Adrenal gland (tissue), 12 donors: ENCODE results near the gene IRF9. TPM values are rescaled to one million over a fixed set of nuclear protein-coding genes. Genes with fewer than 3 reads are reported as not detected.

ENCODE experiments used
- DNase-seq, 7 donors: peaks; one replicate each; pipeline ENCODE4 v3.0.0-alpha.2; 2019 to 2020
- H3K27ac ChIP-seq, 5 donors: fragments of 200-600 bp; sonication (generic) in 4 of 5; 1 replicate in 3 of 5; 2 replicates in 2 of 5; pipeline versions ENCODE4 v1.5.1 to v1.8.0; 2016 to 2020; ENCODE audit warnings: mild to moderate bottlenecking in 1 of 5
- H3K27me3 ChIP-seq: fragments of 200-600 bp; 2 replicates; pipeline ENCODE4 v1.8.0; 2021
- H3K36me3 ChIP-seq, 2 donors: fragments of 200-600 bp; replicated peaks in 1 of 2; 1 replicate in 1 of 2; 2 replicates in 1 of 2; pipeline versions ENCODE4 v1.5.1 to v1.8.0; 2018 to 2022
- H3K4me1 ChIP-seq, 2 donors: fragments of 200-600 bp; replicated peaks in 1 of 2; 1 replicate in 1 of 2; 2 replicates in 1 of 2; pipeline versions ENCODE4 v1.5.1 to v1.8.0; 2018 to 2021
- H3K4me3 ChIP-seq, 4 donors: fragments of 200-600 bp; sonication (generic) in 3 of 4; one replicate each; pipeline ENCODE4 v1.5.1; 2016 to 2018
- H3K9me3 ChIP-seq, 3 donors: fragments of 200-600 bp; sonication (generic) in 1 of 3; replicated peaks in 1 of 3; 1 replicate in 2 of 3; 2 replicates in 1 of 3; pipeline versions ENCODE4 v1.5.1 to v1.8.0; 2016 to 2021
- CTCF ChIP-seq, 6 experiments: fragments of 450-650 bp in 4 of 6; fragments of 200-600 bp in 2 of 6; sonication (generic) in 1 of 6; IDR thresholded peaks; 1 replicate in 5 of 6; 2 replicates in 1 of 6; pipeline versions ENCODE4 v1.5.1 to v1.8.0; 2016 to 2021; ENCODE audit warnings: antibody characterized with exemption in 6 of 6, mild to moderate bottlenecking in 2 of 6, moderate library complexity in 1 of 6
- POLR2A ChIP-seq, 2 donors: fragments of 450-650 bp; IDR thresholded peaks; one replicate each; pipeline ENCODE4 v1.6.1; 2017; ENCODE audit warnings: antibody characterized with exemption in 2 of 2, mild to moderate bottlenecking in 2 of 2, moderate library complexity in 1 of 2
- WGBS, 4 donors: extraction: QIAGEN DNeasy Blood & Tissue Kit in 2 of 4; methylation state at CpG; one replicate each; pipeline versions ENCODE4 v1.1.5 to v1.1.7; 2013 to 2017; 5-methylcytosine and 5-hydroxymethylcytosine counted together
- intact Hi-C, 2 donors: fragments of 100-400 bp; cut with DNase I; formaldehyde crosslinking; loops; one replicate each; pipeline versions ENCODE4 v1.14.1 to v1.15.0; 2022 to 2023
- polyA plus RNA-seq, 3 donors: library from polyadenylated mRNA; stranded (reverse); fragments of 200-250 nt in 2 of 3; fragments of 350-450 nt in 1 of 3; fragmentation: Illumina TruSeq in 1 of 3; extraction: RNeasy Lipid Tissue Mini Kit (QIAGEN cat#74804) in 1 of 3; gene quantifications; one replicate each; pipeline ENCODE4 v1.2.3, GENCODE V29; 2013 to 2014
- total RNA-seq, 9 donors: library from RNA; depleted of rRNA in 4 of 9; stranded (reverse); fragments of >200 nt in 4 of 9; fragments of 120-200 nt in 1 of 9; fragmentation: NEBNext Ultra II Directional in 1 of 9; extraction: Animal tissue kit (Norgen Biotek cat#: 25700) in 1 of 9; gene quantifications; one replicate each; pipeline versions ENCODE4 v1.1.0 to v1.2.4, GENCODE V29; 2013 to 2023
- donor health status: healthy with polysubstance abuse.
- donor health status: Bipolar disorder and iron deficiency.
- donor health status: DM: yes; HTN: yes; CAD: no.
- donor health status: DM: no; HTN: no; CAD: no.
- donor health status: DM: no; HTN: no; CAD: no.
- donor health status: DM: yes; HTN: yes; CAD: no.

The IRF9 gene
- total and polyA plus RNA-seq, 12 donors = 32.4 to 151 (median 103) TPM

- no peaks in the 10 kb centered on the region for H3K27me3 ChIP-seq
- H3K4me1 ChIP-seq = peaks cover 21 to 42% of the 10 kb centered on the region in 2 donors
- WGBS, 4 donors = 0 to 2% (median 0%) methylated on average over 15 to 25 of the region's 25 CpGs
- no peaks in the 10 kb centered on the region for H3K9me3 ChIP-seq
- peak; percentile 93 to 98 (median 98) for DNase-seq
- H3K27ac ChIP-seq = peak within 1 kb of the TSS; percentile 72 to 92 (median 84)
- intact Hi-C loops = no loop called here
- H3K4me3 ChIP-seq = peak within 1 kb of the TSS; percentile 74 to 99 (median 78)
- TF ChIP-seq POLR2A (IDR thresholded peaks at IDR 0.05) (peak in 1 of 2 donors; percentile 66), CTCF (IDR thresholded peaks at IDR 0.05) (peak in 1 of 6 experiments; percentile 10)
- H3K36me3 ChIP-seq = peaks cover 0 to 55% of the 10 kb centered on the region in 2 donors
These were observed 14.6 kb upstream of the IRF9 start, which contains the start of gene PSME2 for GRCh38 chr14:24146453-24146977. Gene PSME2 (minus strand): TSS chr14:24146610. CDS start chr14:24146581, 29 bp downstream.

- intact Hi-C loops = no loop called here
- WGBS, 4 donors = 0 to 3% (median 1%) methylated on average over 11 to 57 of the region's 57 CpGs
- H3K4me3 ChIP-seq = peak within 1 kb of the TSS; percentile 74 to 99 (median 78)
- TF ChIP-seq POLR2A (IDR thresholded peaks at IDR 0.05) = peak; percentile 42 to 64
- no peak for TF ChIP-seq CTCF (IDR thresholded peaks at IDR 0.05)
- peak within 1 kb of the TSS; percentile 72 to 92 (median 84) for H3K27ac ChIP-seq
- H3K27me3 ChIP-seq = no peaks in the 10 kb centered on the region
- H3K4me1 ChIP-seq = peaks cover 18 to 38% of the 10 kb centered on the region in 2 donors
- peaks cover 0 to 61% of the 10 kb centered on the region in 2 donors for H3K36me3 ChIP-seq
- no peaks in the 10 kb centered on the region for H3K9me3 ChIP-seq
- DNase-seq = peak; percentile 97 to 99 (median 99)
These were observed 13.9 kb upstream of the IRF9 start, which contains the start of gene RNF31 for GRCh38 chr14:24146978-24147760. Gene RNF31 (plus strand): TSS chr14:24147498. CDS start chr14:24147699, 201 bp downstream.

GRCh38 chr14:24147761-24148428, 13.2 kb upstream of the IRF9 start:
- no peaks in the 10 kb centered on the region for H3K9me3 ChIP-seq
- no peaks in the 10 kb centered on the region for H3K27me3 ChIP-seq
- peak overlapping the region; percentile 29 to 99 (median 70) for H3K4me3 ChIP-seq
- H3K4me1 ChIP-seq = peaks cover 16 to 34% of the 10 kb centered on the region in 2 donors
- peak overlapping the region; percentile 64 to 92 (median 84) for H3K27ac ChIP-seq
- 3 to 5% (median 5%) methylated on average over 13 to 29 of the region's 29 CpGs for WGBS, 4 donors
- intact Hi-C loops = no loop called here
- no peak for TF ChIP-seq CTCF (IDR thresholded peaks at IDR 0.05)
- no peak for TF ChIP-seq POLR2A (IDR thresholded peaks at IDR 0.05)
- H3K36me3 ChIP-seq = peaks cover 0 to 66% of the 10 kb centered on the region in 2 donors
- no peak for DNase-seq
